ENCODE measurements around the gene POLA1.

Gene POLA1

GRCh38 chrX:25011589-25012432 lies 318.1 kb downstream of the POLA1 start:
- DNase-seq = no peak

GRCh38 chrX:25012433-25012735 lies 318.7 kb downstream of the POLA1 start:
- DNase-seq = no peak

- DNase-seq = no peak
Observed at GRCh38 chrX:25012793-25013631, 319.3 kb downstream of the POLA1 start.

- DNase-seq = no peak
Observed at GRCh38 chrX:25013632-25014365, 320.1 kb downstream of the POLA1 start.

- no peak for DNase-seq
Observed at GRCh38 chrX:25014366-25014838, 320.7 kb downstream of the POLA1 start.

GRCh38 chrX:25015486-25016360 lies 322.0 kb downstream of the POLA1 start, which contains the start of gene ARX:
Gene ARX (minus strand): TSS chrX:25015965. CDS start chrX:25015737, 228 bp downstream.
- peak; percentile 74 for DNase-seq

- DNase-seq = no peak
Observed at GRCh38 chrX:25016361-25016671, 322.6 kb downstream of the POLA1 start.

GRCh38 chrX:25016938-25017598 lies 323.4 kb downstream of the POLA1 start:
- no peak for DNase-seq

GRCh38 chrX:25017667-25018247 lies 324.0 kb downstream of the POLA1 start:
- DNase-seq = no peak

GRCh38 chrX:25018682-25019081 lies 325.0 kb downstream of the POLA1 start:
- DNase-seq = no peak

- no peak for DNase-seq
Observed at GRCh38 chrX:25019707-25020390, 326.1 kb downstream of the POLA1 start.

GRCh38 chrX:25020391-25020904 lies 326.7 kb downstream of the POLA1 start:
- no peak for DNase-seq

- no peak for DNase-seq
Observed at GRCh38 chrX:25020905-25021449, 327.3 kb downstream of the POLA1 start.

- DNase-seq = no peak
Observed at GRCh38 chrX:25022499-25023325, 329.0 kb downstream of the POLA1 start.

GRCh38 chrX:25023908-25024307 lies 330.2 kb downstream of the POLA1 start:
- DNase-seq = no peak

GRCh38 chrX:25025615-25026014 lies 331.9 kb downstream of the POLA1 start:
- no peak for DNase-seq

- no peak for DNase-seq
Observed at GRCh38 chrX:25026576-25026975, 332.9 kb downstream of the POLA1 start.

GRCh38 chrX:25028726-25029125 lies 335.0 kb downstream of the POLA1 start:
- DNase-seq = no peak

- DNase-seq = no peak
Observed at GRCh38 chrX:25029288-25029825, 335.6 kb downstream of the POLA1 start.
